CD8-positive, alpha-beta memory T cell (primary cell): ENCODE data around the gene PRKG1. TPM values are rescaled to one million over a fixed set of nuclear protein-coding genes. Genes with fewer than 3 reads are reported as not detected.

Experiments
- CTCF ChIA-PET: fragments of 350-600 bp; sonication (Branson Sonifier 250); formaldehyde crosslinking; loops from one replicate; lab custom pipeline; 2021; ENCODE audit warnings: antibody characterized with exemption; lab: Charles Lee
- POLR2A ChIA-PET: fragments of 350-600 bp; sonication (Branson Sonifier 250); formaldehyde crosslinking; loops from one replicate; lab custom pipeline; 2021; ENCODE audit warnings: antibody characterized with exemption; lab: Charles Lee
- DNase-seq, 5 donors: peaks; one replicate each; pipeline versions ENCODE4 v3.0.0 to v3.0.0-alpha.2; 2020 to 2022; ENCODE audit warnings: mixed read lengths in 1 of 5
- H3K27ac ChIP-seq: one replicate; pipeline ENCODE4 v1.7.0; 2013; ENCODE audit warnings: low read depth, mild to moderate bottlenecking, low read length, moderate library complexity
- H3K27me3 ChIP-seq: 2 replicates; pipeline ENCODE4 v1.7.0; 2013; ENCODE audit warnings: low read length, mild to moderate bottlenecking; ENCODE audit not compliant: insufficient read depth, poor library complexity, severe bottlenecking
- H3K36me3 ChIP-seq: 2 replicates; pipeline ENCODE4 v1.7.0; 2013; ENCODE audit warnings: mild to moderate bottlenecking, low read length, moderate library complexity; ENCODE audit not compliant: insufficient read depth
- H3K4me1 ChIP-seq: 2 replicates; pipeline ENCODE4 v1.7.0; 2013; ENCODE audit warnings: mild to moderate bottlenecking, low read length, moderate library complexity; ENCODE audit not compliant: insufficient read depth
- H3K4me3 ChIP-seq: 2 replicates; pipeline ENCODE4 v1.7.0; 2013; ENCODE audit warnings: mild to moderate bottlenecking, low read length
- H3K9me3 ChIP-seq: 2 replicates; pipeline ENCODE4 v1.7.0; 2013; ENCODE audit warnings: mild to moderate bottlenecking, low read length
- H3K27ac Mint-ChIP-seq, 8 donors: one replicate each; pipeline ENCODE4 v1.8.0; 2020 to 2021; ENCODE audit warnings: mixed read lengths in 8 of 8, mild to moderate bottlenecking in 6 of 8, inconsistent platforms in 3 of 8, moderate library complexity in 3 of 8
- H3K27me3 Mint-ChIP-seq, 2 donors: one replicate each; pipeline ENCODE4 v1.8.0; 2020 to 2021; ENCODE audit warnings: mixed read lengths in 2 of 2, mild to moderate bottlenecking in 1 of 2, moderate library complexity in 1 of 2
- H3K36me3 Mint-ChIP-seq, 3 donors: one replicate each; pipeline ENCODE4 v1.8.0; 2020 to 2021; ENCODE audit warnings: mixed read lengths in 3 of 3, inconsistent platforms in 1 of 3, mild to moderate bottlenecking in 1 of 3
- H3K4me1 Mint-ChIP-seq, 3 donors: one replicate each; pipeline ENCODE4 v1.8.0; 2020 to 2021; ENCODE audit warnings: mixed read lengths in 3 of 3, inconsistent platforms in 1 of 3, mild to moderate bottlenecking in 1 of 3
- H3K4me3 Mint-ChIP-seq, 7 donors: one replicate each; pipeline ENCODE4 v1.8.0; 2020 to 2021; ENCODE audit warnings: mixed read lengths in 7 of 7, mild to moderate bottlenecking in 6 of 7, moderate library complexity in 4 of 7, inconsistent platforms in 2 of 7
- H3K9me3 Mint-ChIP-seq, 5 donors: one replicate each; pipeline ENCODE4 v1.8.0; 2020 to 2022; ENCODE audit warnings: mixed read lengths in 5 of 5, mild to moderate bottlenecking in 3 of 5, moderate library complexity in 2 of 5, inconsistent platforms in 1 of 5
- polyA plus RNA-seq: library from polyadenylated mRNA; unstranded; fragments of 300-500 nt; fragmentation: Illumina TruSeq; gene quantifications from one replicate; pipeline ENCODE4 v1.2.3, GENCODE V29; 2021
- total RNA-seq, 2 experiments: library from RNA; stranded (reverse); gene quantifications; one replicate each; pipeline ENCODE4 v1.2.3, GENCODE V29; 2021

The PRKG1 gene
- total and polyA plus RNA-seq, 3 experiments from 2014 or later, result not detected

DNA sequence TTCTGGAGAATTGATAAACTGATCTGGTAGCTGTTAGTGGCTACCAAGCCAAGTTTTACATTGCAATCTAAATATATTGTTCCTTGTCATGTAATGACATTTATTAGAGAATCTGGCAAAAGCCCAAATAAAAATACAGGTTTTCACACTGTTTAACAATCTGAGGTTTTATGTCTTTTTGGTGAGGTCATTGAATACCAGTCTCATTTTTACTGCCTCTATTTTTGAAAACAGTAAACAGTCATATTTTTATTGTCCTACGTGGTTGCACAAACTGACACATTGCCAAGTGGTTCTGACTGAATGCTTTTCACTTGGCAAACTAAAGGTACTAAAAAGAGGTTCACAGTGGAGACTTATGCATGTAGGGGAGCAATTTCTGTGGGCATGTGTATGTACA lies 157.5 kb downstream of the PRKG1 start:
- Histone ChIP-seq H3K36me3 (no peaks in the 10 kb centered on the region), H3K27me3 (no peaks in the 10 kb centered on the region), H3K9me3 (no peaks in the 10 kb centered on the region), H3K4me1 (no peaks in the 10 kb centered on the region), H3K27ac (no peak overlapping the region), H3K4me3 (no peak overlapping the region)
- Mint-ChIP-seq H3K9me3 (no peaks in the 10 kb centered on the region), H3K27ac (no peak overlapping the region), H3K36me3 (no peaks in the 10 kb centered on the region), H3K4me1 (no peaks in the 10 kb centered on the region), H3K4me3 (no peak overlapping the region), H3K27me3 (no peaks in the 10 kb centered on the region)
- POLR2A ChIA-PET, result no interaction called here
- CTCF ChIA-PET, result no interaction called here
- DNase-seq, result no peak

GRCh38 chr10:51233337-51234100 lies 159.2 kb downstream of the PRKG1 start:
- Mint-ChIP-seq H3K4me3 (no peak overlapping the region), H3K9me3 (no peaks in the 10 kb centered on the region), H3K4me1 (no peaks in the 10 kb centered on the region), H3K27ac (no peak overlapping the region), H3K27me3 (no peaks in the 10 kb centered on the region), H3K36me3 (no peaks in the 10 kb centered on the region)
- Histone ChIP-seq H3K27me3 (no peaks in the 10 kb centered on the region), H3K4me1 (no peaks in the 10 kb centered on the region), H3K27ac (no peak overlapping the region), H3K36me3 (no peaks in the 10 kb centered on the region), H3K9me3 (no peaks in the 10 kb centered on the region), H3K4me3 (no peak overlapping the region)
- CTCF ChIA-PET, result no interaction called here
- DNase-seq, result no peak
- POLR2A ChIA-PET, result no interaction called here

GRCh38 chr10:51235865-51236264 lies 161.6 kb downstream of the PRKG1 start:
- no peak overlapping the region for H3K4me3 Mint-ChIP-seq
- ChIA-PET POLR2A (no interaction called here), CTCF (no interaction called here)
- H3K36me3 Mint-ChIP-seq, result no peaks in the 10 kb centered on the region
- no peaks in the 10 kb centered on the region for H3K4me1 Mint-ChIP-seq
- H3K36me3 ChIP-seq, result no peaks in the 10 kb centered on the region
- H3K9me3 ChIP-seq, result no peaks in the 10 kb centered on the region
- no peak overlapping the region for H3K27ac ChIP-seq
- no peaks in the 10 kb centered on the region for H3K27me3 Mint-ChIP-seq
- H3K9me3 Mint-ChIP-seq, result no peaks in the 10 kb centered on the region
- H3K27me3 ChIP-seq, result no peaks in the 10 kb centered on the region
- no peak for DNase-seq
- no peaks in the 10 kb centered on the region for H3K4me1 ChIP-seq
- H3K27ac Mint-ChIP-seq, result no peak overlapping the region
- no peak overlapping the region for H3K4me3 ChIP-seq

- no peaks in the 10 kb centered on the region for H3K27me3 Mint-ChIP-seq
- H3K4me1 Mint-ChIP-seq, result no peaks in the 10 kb centered on the region
- DNase-seq, result no peak
- no peaks in the 10 kb centered on the region for H3K36me3 ChIP-seq
- H3K36me3 Mint-ChIP-seq, result no peaks in the 10 kb centered on the region
- H3K4me3 ChIP-seq, result no peak overlapping the region
- no peak overlapping the region for H3K4me3 Mint-ChIP-seq
- H3K27me3 ChIP-seq, result no peaks in the 10 kb centered on the region
- no peak overlapping the region for H3K27ac Mint-ChIP-seq
- no peaks in the 10 kb centered on the region for H3K9me3 ChIP-seq
- H3K9me3 Mint-ChIP-seq, result no peaks in the 10 kb centered on the region
- no peak overlapping the region for H3K27ac ChIP-seq
- POLR2A ChIA-PET, result no interaction called here
- no peaks in the 10 kb centered on the region for H3K4me1 ChIP-seq
- CTCF ChIA-PET, result no interaction called here
These were observed 164.7 kb downstream of the PRKG1 start for GRCh38 chr10:51239006-51239405.

- no peaks in the 10 kb centered on the region for H3K27me3 ChIP-seq
- CTCF ChIA-PET, result interaction anchor here (1.1 kb wide), 1 partner anchor 116 kb away, joined by 3 read pairs; no protein-coding TSS in a partner anchor
- no peaks in the 10 kb centered on the region for H3K4me1 Mint-ChIP-seq
- no peaks in the 10 kb centered on the region for H3K27me3 Mint-ChIP-seq
- H3K9me3 ChIP-seq, result no peaks in the 10 kb centered on the region
- no peak for DNase-seq
- no peak overlapping the region for H3K4me3 ChIP-seq
- H3K36me3 ChIP-seq, result no peaks in the 10 kb centered on the region
- H3K4me1 ChIP-seq, result no peaks in the 10 kb centered on the region
- no peak overlapping the region for H3K27ac Mint-ChIP-seq
- no peaks in the 10 kb centered on the region for H3K36me3 Mint-ChIP-seq
- no peak overlapping the region for H3K27ac ChIP-seq
- POLR2A ChIA-PET, result no interaction called here
- no peaks in the 10 kb centered on the region for H3K9me3 Mint-ChIP-seq
- no peak overlapping the region for H3K4me3 Mint-ChIP-seq
These were observed 167.2 kb downstream of the PRKG1 start for GRCh38 chr10:51241461-51241860.

GRCh38 chr10:51242393-51242792 lies 168.1 kb downstream of the PRKG1 start:
- Histone ChIP-seq H3K4me1 (no peaks in the 10 kb centered on the region), H3K9me3 (no peaks in the 10 kb centered on the region), H3K36me3 (no peaks in the 10 kb centered on the region), H3K27ac (no peak overlapping the region), H3K27me3 (no peaks in the 10 kb centered on the region), H3K4me3 (no peak overlapping the region)
- ChIA-PET POLR2A (no interaction called here), CTCF (no interaction called here)
- Mint-ChIP-seq H3K4me3 (no peak overlapping the region), H3K9me3 (no peaks in the 10 kb centered on the region), H3K36me3 (no peaks in the 10 kb centered on the region), H3K4me1 (no peaks in the 10 kb centered on the region), H3K27ac (no peak overlapping the region), H3K27me3 (no peaks in the 10 kb centered on the region)
- DNase-seq, result no peak

GRCh38 chr10:51244309-51244708 lies 170.0 kb downstream of the PRKG1 start:
- ChIA-PET CTCF (no interaction called here), POLR2A (no interaction called here)
- Mint-ChIP-seq H3K4me1 (no peaks in the 10 kb centered on the region), H3K27me3 (no peaks in the 10 kb centered on the region), H3K9me3 (no peaks in the 10 kb centered on the region), H3K36me3 (no peaks in the 10 kb centered on the region), H3K27ac (no peak overlapping the region), H3K4me3 (no peak overlapping the region)
- DNase-seq, result no peak
- H3K36me3 ChIP-seq, result no peaks in the 10 kb centered on the region
- H3K27me3 ChIP-seq, result no peaks in the 10 kb centered on the region
- H3K4me1 ChIP-seq, result no peaks in the 10 kb centered on the region
- H3K27ac ChIP-seq, result no peak overlapping the region
- H3K9me3 ChIP-seq, result no peaks in the 10 kb centered on the region
- no peak overlapping the region for H3K4me3 ChIP-seq

DNA sequence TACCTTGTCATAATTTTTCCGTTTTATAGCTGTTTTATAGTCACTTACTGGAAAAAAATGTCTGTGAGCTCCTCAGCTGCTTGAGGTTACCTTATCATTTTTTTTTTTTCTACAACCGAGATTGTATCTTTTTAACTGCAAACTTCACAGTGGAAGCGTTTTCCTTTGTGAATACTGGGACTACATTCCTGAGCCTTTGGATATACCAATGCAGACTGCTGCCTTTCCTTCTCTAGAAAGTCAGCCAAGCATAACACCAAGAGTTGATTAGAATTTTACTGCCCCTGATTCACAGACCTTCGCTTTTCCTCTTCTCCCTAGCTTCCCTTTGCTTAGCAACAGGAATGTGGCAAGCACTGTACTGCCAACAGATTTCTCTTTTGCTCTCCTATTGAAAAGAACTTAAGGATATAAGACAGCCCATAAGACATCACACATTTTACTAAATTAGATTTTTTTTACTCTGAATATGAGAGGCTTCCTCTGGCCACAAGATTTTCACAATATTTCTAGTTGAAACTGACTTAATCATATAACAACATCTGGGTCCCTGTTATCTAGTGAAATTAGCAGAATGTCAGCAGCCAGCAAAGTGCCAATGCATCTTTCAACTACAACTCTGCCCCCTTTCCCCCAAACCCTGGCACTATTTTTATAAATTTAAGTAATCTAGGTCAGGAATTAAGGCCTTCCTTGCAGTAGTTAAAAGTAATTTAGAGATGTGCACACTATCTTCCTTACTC lies 170.6 kb downstream of the PRKG1 start:
- no peaks in the 10 kb centered on the region for H3K36me3 ChIP-seq
- no peaks in the 10 kb centered on the region for H3K9me3 ChIP-seq
- H3K4me1 ChIP-seq, result no peaks in the 10 kb centered on the region
- Mint-ChIP-seq H3K27me3 (no peaks in the 10 kb centered on the region), H3K27ac (no peak overlapping the region), H3K9me3 (no peaks in the 10 kb centered on the region), H3K36me3 (no peaks in the 10 kb centered on the region), H3K4me3 (no peak overlapping the region), H3K4me1 (no peaks in the 10 kb centered on the region)
- H3K27ac ChIP-seq, result no peak overlapping the region
- H3K27me3 ChIP-seq, result no peaks in the 10 kb centered on the region
- no peak overlapping the region for H3K4me3 ChIP-seq
- POLR2A ChIA-PET, result no interaction called here
- CTCF ChIA-PET, result no interaction called here
- no peak for DNase-seq
